ENCODE results near the gene MAD1L1.

Gene MAD1L1

DNA sequence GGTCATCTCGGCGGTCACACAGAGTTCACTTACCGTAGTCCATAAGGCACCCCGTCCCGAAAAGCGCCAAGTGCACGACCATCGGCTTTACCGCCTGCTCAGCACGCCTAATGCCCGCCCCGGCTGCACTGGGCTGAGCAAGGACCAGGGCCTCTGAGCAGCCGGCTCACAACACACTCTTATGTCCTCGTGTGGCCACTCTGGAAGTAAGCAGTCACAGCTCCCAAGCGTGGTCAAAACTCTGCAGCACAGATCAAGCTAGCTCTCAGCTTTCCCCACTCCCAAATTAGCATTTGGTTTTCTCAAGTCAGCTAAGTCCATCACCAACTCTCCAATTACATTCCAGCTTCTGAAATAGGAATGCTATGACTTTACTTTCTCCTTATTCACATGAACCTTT, 57.7 kb downstream of the MAD1L1 start:
- H2AFZ ChIP-seq (ENCODE audit: low read depth, low read length, severe bottlenecking) = no peak overlapping the region
- H3K4me3 ChIP-seq (ENCODE audit: insufficient read depth, low read length, poor library complexity, severe bottlenecking) = no peak overlapping the region
- H4K20me1 ChIP-seq (ENCODE audit: low read depth, low read length) = no peaks in the 10 kb centered on the region
- no peak overlapping the region for H3K27ac ChIP-seq (ENCODE audit: low read depth, low read length)
- no peaks in the 10 kb centered on the region for H3K79me2 ChIP-seq (ENCODE audit: insufficient read depth, low read length)
- no peaks in the 10 kb centered on the region for H3K9me3 ChIP-seq (ENCODE audit: insufficient read depth, low read length)
- H3F3A ChIP-seq (ENCODE audit: insufficient read depth) = no peaks in the 10 kb centered on the region
- no peak for TF ChIP-seq EZH2phosphoT487 (conservative IDR thresholded peaks at IDR 0.05; ENCODE audit: low read length)
- TF ChIP-seq, protein P1, sequence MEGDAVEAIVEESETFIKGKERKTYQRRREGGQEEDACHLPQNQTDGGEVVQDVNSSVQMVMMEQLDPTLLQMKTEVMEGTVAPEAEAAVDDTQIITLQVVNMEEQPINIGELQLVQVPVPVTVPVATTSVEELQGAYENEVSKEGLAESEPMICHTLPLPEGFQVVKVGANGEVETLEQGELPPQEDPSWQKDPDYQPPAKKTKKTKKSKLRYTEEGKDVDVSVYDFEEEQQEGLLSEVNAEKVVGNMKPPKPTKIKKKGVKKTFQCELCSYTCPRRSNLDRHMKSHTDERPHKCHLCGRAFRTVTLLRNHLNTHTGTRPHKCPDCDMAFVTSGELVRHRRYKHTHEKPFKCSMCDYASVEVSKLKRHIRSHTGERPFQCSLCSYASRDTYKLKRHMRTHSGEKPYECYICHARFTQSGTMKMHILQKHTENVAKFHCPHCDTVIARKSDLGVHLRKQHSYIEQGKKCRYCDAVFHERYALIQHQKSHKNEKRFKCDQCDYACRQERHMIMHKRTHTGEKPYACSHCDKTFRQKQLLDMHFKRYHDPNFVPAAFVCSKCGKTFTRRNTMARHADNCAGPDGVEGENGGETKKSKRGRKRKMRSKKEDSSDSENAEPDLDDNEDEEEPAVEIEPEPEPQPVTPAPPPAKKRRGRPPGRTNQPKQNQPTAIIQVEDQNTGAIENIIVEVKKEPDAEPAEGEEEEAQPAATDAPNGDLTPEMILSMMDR (IDR thresholded peaks at IDR 0.05; ENCODE audit: insufficient read depth, low read length, poor library complexity, severe bottlenecking) = no peak
- no peaks in the 10 kb centered on the region for H3K27me3 ChIP-seq (ENCODE audit: low read length)
- no peaks in the 10 kb centered on the region for H3K9me2 ChIP-seq (replicated peaks; ENCODE audit: insufficient read depth, low read length)
- no peak overlapping the region for H3K9ac ChIP-seq (ENCODE audit: low read length)
- no peak overlapping the region for H3K4me2 ChIP-seq (ENCODE audit: low read depth, low read length, poor library complexity, severe bottlenecking)
- no peaks in the 10 kb centered on the region for H3K36me3 ChIP-seq (ENCODE audit: low read length)

DNA sequence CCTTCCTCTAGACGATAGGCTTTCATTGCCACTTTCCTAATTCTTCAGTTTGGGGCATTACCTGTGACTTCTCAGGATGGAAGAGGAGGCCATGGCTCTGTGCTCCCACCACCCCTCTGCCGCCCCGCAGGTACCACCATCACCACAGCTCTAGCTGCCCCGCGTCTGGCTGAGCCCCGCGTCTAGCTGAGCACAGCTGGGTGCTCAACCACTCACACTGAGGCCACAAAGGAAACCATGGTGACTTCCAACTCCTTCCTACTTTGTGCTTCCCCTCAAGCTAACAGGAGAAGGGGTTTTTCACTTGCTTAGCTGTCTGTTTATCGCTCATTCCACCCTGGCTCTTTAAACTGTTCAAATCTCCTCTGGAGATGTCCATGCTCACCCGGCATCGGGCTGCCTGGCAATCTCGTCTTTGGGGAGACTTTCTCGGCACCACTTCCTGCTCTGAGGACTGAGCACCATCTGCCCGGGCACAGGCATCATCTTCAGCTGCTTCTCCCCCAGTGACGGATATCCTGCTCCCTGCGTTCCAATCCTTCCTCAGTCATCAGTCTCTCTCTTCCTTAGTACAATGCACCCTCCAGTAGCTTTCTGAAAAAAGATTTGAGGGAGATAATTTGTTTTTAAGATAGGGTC, 59.4 kb downstream of the MAD1L1 start:
- Histone ChIP-seq H3K9ac (ENCODE audit: low read length) (no peak overlapping the region), H3K27me3 (ENCODE audit: low read length) (no peaks in the 10 kb centered on the region), H3K79me2 (ENCODE audit: insufficient read depth, low read length) (no peaks in the 10 kb centered on the region), H4K20me1 (ENCODE audit: low read depth, low read length) (no peaks in the 10 kb centered on the region), H3F3A (ENCODE audit: insufficient read depth) (no peaks in the 10 kb centered on the region), H3K27ac (ENCODE audit: low read depth, low read length) (no peak overlapping the region), H2AFZ (ENCODE audit: low read depth, low read length, severe bottlenecking) (no peak overlapping the region), H3K9me2 (replicated peaks; ENCODE audit: insufficient read depth, low read length) (no peaks in the 10 kb centered on the region), H3K36me3 (ENCODE audit: low read length) (no peaks in the 10 kb centered on the region), H3K4me3 (ENCODE audit: insufficient read depth, low read length, poor library complexity, severe bottlenecking) (no peak overlapping the region), H3K4me2 (ENCODE audit: low read depth, low read length, poor library complexity, severe bottlenecking) (no peak overlapping the region), H3K9me3 (ENCODE audit: insufficient read depth, low read length) (no peaks in the 10 kb centered on the region)
- no peak for TF ChIP-seq EZH2phosphoT487 (conservative IDR thresholded peaks at IDR 0.05; ENCODE audit: low read length)
- TF ChIP-seq, protein P1 (IDR thresholded peaks at IDR 0.05; ENCODE audit: insufficient read depth, low read length, poor library complexity, severe bottlenecking) = no peak

DNA sequence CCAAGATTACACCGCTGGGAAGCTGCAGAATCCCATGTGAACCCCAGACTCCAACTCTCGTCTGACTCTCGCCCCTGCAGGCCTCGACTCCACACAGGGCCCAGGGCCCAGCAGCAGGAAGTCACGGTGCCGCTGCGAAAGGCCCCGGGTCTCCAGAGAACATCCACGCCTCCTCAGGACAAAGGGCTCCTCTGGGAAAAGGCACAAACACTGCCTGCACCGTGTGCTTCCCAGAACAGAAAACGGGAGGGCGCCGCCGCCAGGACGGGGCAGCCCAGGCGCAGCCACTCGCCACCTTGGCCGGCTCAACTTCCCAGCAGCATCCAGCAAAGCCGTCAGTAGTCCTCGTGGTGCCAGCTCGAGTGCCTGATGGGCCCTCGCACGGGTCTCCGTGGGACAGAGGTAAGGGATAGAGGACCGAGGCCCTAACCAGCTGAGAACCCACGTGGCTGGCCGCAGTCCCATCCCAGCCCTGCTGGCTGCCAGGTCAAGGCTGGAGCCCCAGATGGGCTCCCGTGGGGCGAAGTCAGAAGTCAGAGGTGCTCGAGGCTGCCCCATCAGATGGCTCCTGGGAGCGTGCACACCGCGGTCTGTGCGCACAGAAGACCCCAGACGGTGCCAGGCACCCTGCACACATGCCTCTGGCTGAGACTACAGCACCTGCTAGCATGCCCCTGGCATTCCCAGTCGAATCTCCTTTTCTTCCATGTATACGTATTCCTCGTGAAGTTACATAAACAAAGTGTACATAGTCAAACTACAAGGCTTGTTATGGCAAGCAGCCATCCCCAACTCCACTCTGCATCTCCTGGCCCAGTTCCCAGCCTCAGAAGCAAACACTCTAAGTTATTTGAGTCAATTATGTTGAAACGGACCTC, 60.2 kb downstream of the MAD1L1 start:
- TF ChIP-seq EZH2phosphoT487 (conservative IDR thresholded peaks at IDR 0.05; ENCODE audit: low read length) = no peak
- TF ChIP-seq, protein P1 (IDR thresholded peaks at IDR 0.05; ENCODE audit: insufficient read depth, low read length, poor library complexity, severe bottlenecking) = no peak
- H3K36me3 ChIP-seq (ENCODE audit: low read length) = no peaks in the 10 kb centered on the region
- H2AFZ ChIP-seq (ENCODE audit: low read depth, low read length, severe bottlenecking) = no peak overlapping the region
- H3K79me2 ChIP-seq (ENCODE audit: insufficient read depth, low read length) = no peaks in the 10 kb centered on the region
- H3F3A ChIP-seq (ENCODE audit: insufficient read depth) = no peaks in the 10 kb centered on the region
- no peaks in the 10 kb centered on the region for H3K27me3 ChIP-seq (ENCODE audit: low read length)
- H3K9me2 ChIP-seq (replicated peaks; ENCODE audit: insufficient read depth, low read length) = no peaks in the 10 kb centered on the region
- no peak overlapping the region for H3K4me3 ChIP-seq (ENCODE audit: insufficient read depth, low read length, poor library complexity, severe bottlenecking)
- H3K9me3 ChIP-seq (ENCODE audit: insufficient read depth, low read length) = no peaks in the 10 kb centered on the region
- H4K20me1 ChIP-seq (ENCODE audit: low read depth, low read length) = no peaks in the 10 kb centered on the region
- H3K9ac ChIP-seq (ENCODE audit: low read length) = no peak overlapping the region
- H3K27ac ChIP-seq (ENCODE audit: low read depth, low read length) = no peak overlapping the region
- H3K4me2 ChIP-seq (ENCODE audit: low read depth, low read length, poor library complexity, severe bottlenecking) = no peak overlapping the region
